T-helper 2 cell treated with Interferon-gamma antibody and Interleukin-4, amounts not matched to agents 5 μg/mL and 100 μg/mL, for 36 hours (primary cell): ENCODE results near the gene GSTM1.

Experiments
- DNase-seq: peaks from one replicate; pipeline ENCODE4 v3.0.0; 2021; ENCODE audit warnings: low spot score
- H3K27ac Mint-ChIP-seq: one replicate; pipeline ENCODE4 v1.8.0; 2021; ENCODE audit warnings: mild to moderate bottlenecking, mixed read lengths
- H3K27me3 Mint-ChIP-seq: one replicate; pipeline ENCODE4 v1.8.0; 2021; ENCODE audit warnings: low read depth, mixed read lengths
- H3K36me3 Mint-ChIP-seq: one replicate; pipeline ENCODE4 v1.8.0; 2021; ENCODE audit warnings: low read depth, mixed read lengths
- H3K4me1 Mint-ChIP-seq: one replicate; pipeline ENCODE4 v1.8.0; 2021; ENCODE audit warnings: low read depth, mixed read lengths
- H3K4me3 Mint-ChIP-seq: one replicate; pipeline ENCODE4 v1.8.0; 2022; ENCODE audit warnings: mild to moderate bottlenecking, moderate library complexity, mixed read lengths
- H3K9me3 Mint-ChIP-seq: one replicate; pipeline ENCODE4 v1.8.0; 2021; ENCODE audit warnings: mixed read lengths

Gene GSTM1

GRCh38 chr1:109687641-109688499 is at the start of gene GSTM1:
Gene GSTM1, plus strand, starts transcription at chr1:109687817. Its CDS starts 57 bp downstream, at chr1:109687874.
- no peaks in the 10 kb centered on the region for H3K27me3 Mint-ChIP-seq
- H3K9me3 Mint-ChIP-seq = peaks cover 8% of the 10 kb centered on the region
- peak within 1 kb of the TSS; percentile 96 for H3K27ac Mint-ChIP-seq
- peaks cover 18% of the 10 kb centered on the region for H3K4me1 Mint-ChIP-seq
- H3K4me3 Mint-ChIP-seq = peak within 1 kb of the TSS; percentile 91
- peaks cover 14% of the 10 kb centered on the region for H3K36me3 Mint-ChIP-seq
- peak; percentile 88 for DNase-seq

GRCh38 chr1:109639063-109639840 is 48.4 kb upstream of the GSTM1 start:
- Mint-ChIP-seq H3K27ac (no peak overlapping the region), H3K4me3 (no peak overlapping the region), H3K4me1 (peaks cover 20% of the 10 kb centered on the region), H3K36me3 (no peaks in the 10 kb centered on the region), H3K27me3 (no peaks in the 10 kb centered on the region), H3K9me3 (no peaks in the 10 kb centered on the region)
- no peak for DNase-seq

DNA sequence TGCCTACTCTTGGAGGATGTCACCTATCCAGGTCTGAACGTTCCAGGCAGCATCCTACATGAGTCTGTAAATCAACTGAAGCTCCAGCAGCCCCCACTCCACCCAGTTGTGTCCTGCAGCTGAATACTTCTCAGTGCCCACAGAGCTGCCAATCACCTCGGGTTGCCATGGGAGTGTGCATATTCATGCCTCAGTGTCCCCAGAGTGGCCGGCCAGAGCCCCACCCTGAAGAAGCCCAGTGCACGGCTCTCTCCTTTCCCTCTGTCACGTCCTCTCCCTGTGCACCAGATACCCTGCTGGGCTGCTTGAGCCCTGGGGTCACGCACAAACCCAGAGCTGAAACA is 47.8 kb upstream of the GSTM1 start:
- no peak overlapping the region for H3K27ac Mint-ChIP-seq
- no peaks in the 10 kb centered on the region for H3K27me3 Mint-ChIP-seq
- H3K9me3 Mint-ChIP-seq = no peaks in the 10 kb centered on the region
- H3K4me1 Mint-ChIP-seq = peaks cover 15% of the 10 kb centered on the region
- H3K4me3 Mint-ChIP-seq = no peak overlapping the region
- DNase-seq = no peak
- no peaks in the 10 kb centered on the region for H3K36me3 Mint-ChIP-seq

DNA sequence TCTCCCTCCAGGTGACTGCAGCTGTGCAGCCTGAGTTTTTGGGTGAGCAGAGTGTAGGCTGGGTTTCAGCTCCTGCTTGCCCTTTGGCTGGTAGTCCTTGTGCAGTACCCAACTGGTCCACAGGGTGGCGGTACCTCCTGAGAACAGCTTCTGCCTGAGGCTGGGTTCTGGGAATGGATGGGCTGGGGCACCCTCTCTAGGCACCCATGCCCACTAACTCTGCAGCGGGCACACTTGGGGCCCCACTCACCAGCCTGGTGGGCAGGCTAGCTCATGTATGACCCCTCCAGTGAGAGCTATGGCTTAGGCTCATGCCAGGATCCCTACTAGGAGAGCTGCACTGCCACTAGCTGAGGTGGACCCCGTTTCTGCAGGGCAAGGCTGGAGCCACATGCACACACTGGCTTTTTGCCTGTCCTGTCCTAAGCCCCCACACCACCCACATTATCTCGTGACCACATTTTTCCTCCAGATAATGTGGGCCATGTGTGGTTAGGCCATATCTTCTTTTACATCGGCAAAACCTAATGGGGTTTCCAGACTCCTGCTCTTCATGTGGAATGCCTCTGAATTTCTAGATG is 47.2 kb upstream of the GSTM1 start:
- peak; percentile 80 for DNase-seq
- Mint-ChIP-seq H3K4me3 (no peak overlapping the region), H3K4me1 (peaks cover 13% of the 10 kb centered on the region), H3K36me3 (no peaks in the 10 kb centered on the region), H3K27ac (no peak overlapping the region), H3K9me3 (no peaks in the 10 kb centered on the region), H3K27me3 (no peaks in the 10 kb centered on the region)

- H3K9me3 Mint-ChIP-seq = no peaks in the 10 kb centered on the region
- no peaks in the 10 kb centered on the region for H3K36me3 Mint-ChIP-seq
- no peaks in the 10 kb centered on the region for H3K27me3 Mint-ChIP-seq
- no peak for DNase-seq
- peaks cover 13% of the 10 kb centered on the region for H3K4me1 Mint-ChIP-seq
- no peak overlapping the region for H3K4me3 Mint-ChIP-seq
- H3K27ac Mint-ChIP-seq = no peak overlapping the region
Observed at GRCh38 chr1:109641078-109641740, 46.4 kb upstream of the GSTM1 start.

- no peak for DNase-seq
- Mint-ChIP-seq H3K27me3 (no peaks in the 10 kb centered on the region), H3K4me1 (peaks cover 13% of the 10 kb centered on the region), H3K27ac (no peak overlapping the region), H3K9me3 (no peaks in the 10 kb centered on the region), H3K4me3 (no peak overlapping the region), H3K36me3 (no peaks in the 10 kb centered on the region)
Observed at GRCh38 chr1:109641861-109642260, 45.8 kb upstream of the GSTM1 start.

- Mint-ChIP-seq H3K27me3 (peaks cover 4% of the 10 kb centered on the region), H3K9me3 (no peaks in the 10 kb centered on the region), H3K4me1 (peaks cover 13% of the 10 kb centered on the region), H3K27ac (no peak overlapping the region), H3K4me3 (no peak overlapping the region), H3K36me3 (no peaks in the 10 kb centered on the region)
- DNase-seq = no peak
Observed at GRCh38 chr1:109642626-109643025, 45.0 kb upstream of the GSTM1 start.

DNA sequence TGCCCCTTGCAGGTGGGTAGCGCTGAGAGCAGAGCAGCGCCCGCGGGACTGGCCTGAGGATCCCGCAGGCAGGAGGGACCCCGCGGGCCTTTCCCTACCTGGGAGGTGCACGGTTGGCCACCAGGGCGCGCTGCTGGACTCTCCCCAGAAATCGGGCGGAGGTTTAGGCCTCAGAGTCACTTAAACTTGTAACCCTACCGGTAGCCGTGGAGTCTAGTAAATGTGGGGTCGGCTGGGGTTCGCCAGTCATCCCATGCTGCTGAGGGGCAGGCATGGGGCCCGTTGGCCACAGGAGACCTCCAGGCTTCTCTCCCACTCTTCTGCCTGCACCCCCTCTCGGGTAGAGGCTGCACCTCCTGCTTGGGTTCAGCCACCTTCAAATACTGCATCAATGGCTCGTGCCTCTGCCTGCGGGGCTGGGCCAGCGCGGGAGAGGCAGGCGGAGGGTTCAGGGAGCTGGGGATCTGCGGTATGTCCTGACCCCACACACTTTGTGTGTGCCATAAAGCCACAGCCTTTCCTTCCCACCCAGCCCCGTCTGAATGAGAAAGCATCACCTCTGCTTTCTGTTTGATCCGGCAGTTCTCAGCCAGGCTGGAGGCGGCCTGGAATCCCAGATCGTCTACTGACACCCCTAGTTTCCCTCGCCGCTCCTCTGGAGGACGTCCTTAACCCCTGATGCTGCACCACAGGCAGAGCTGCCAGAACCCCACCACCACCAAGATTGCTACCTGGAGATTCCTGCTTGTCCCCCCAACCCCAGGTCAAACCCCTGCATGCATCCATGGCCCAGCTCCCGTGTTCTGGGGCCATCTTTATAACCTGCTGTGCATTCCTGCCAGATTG is 44.0 kb upstream of the GSTM1 start:
- DNase-seq = peak; percentile 85
- H3K4me3 Mint-ChIP-seq = no peak overlapping the region
- H3K36me3 Mint-ChIP-seq = no peaks in the 10 kb centered on the region
- peaks cover 13% of the 10 kb centered on the region for H3K4me1 Mint-ChIP-seq
- H3K27me3 Mint-ChIP-seq = peaks cover 4% of the 10 kb centered on the region
- H3K9me3 Mint-ChIP-seq = no peaks in the 10 kb centered on the region
- peak overlapping the region; percentile 36 for H3K27ac Mint-ChIP-seq

GRCh38 chr1:109644670-109645069 is 42.9 kb upstream of the GSTM1 start:
- Mint-ChIP-seq H3K27me3 (peaks cover 4% of the 10 kb centered on the region), H3K4me1 (peaks cover 15% of the 10 kb centered on the region), H3K9me3 (no peaks in the 10 kb centered on the region), H3K27ac (no peak overlapping the region), H3K36me3 (no peaks in the 10 kb centered on the region), H3K4me3 (no peak overlapping the region)
- DNase-seq = no peak

DNA sequence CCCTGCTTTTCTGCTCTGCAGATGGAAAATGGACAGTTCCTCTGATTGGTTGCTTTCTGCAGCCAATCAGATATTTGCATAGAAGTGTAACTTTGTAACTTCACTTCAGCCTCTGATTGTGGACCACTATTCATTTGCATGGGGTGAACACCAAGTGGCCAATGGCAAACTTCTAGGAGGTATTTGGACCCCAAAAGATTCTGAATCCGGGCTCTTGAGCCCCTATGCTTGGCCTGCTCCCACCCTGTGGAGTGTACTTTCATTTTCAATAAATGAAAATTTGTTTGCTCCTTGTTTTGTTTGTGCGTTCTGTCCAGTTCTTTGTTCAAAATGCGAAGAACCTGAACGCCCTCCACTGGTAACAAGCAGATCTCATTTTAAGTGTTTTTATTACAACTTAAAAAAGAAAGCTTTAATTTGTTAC is 38.1 kb upstream of the GSTM1 start:
- Mint-ChIP-seq H3K27ac (no peak overlapping the region), H3K36me3 (no peaks in the 10 kb centered on the region), H3K27me3 (peaks cover 38% of the 10 kb centered on the region), H3K9me3 (no peaks in the 10 kb centered on the region), H3K4me3 (no peak overlapping the region), H3K4me1 (peaks cover 2% of the 10 kb centered on the region)
- DNase-seq = no peak

DNA sequence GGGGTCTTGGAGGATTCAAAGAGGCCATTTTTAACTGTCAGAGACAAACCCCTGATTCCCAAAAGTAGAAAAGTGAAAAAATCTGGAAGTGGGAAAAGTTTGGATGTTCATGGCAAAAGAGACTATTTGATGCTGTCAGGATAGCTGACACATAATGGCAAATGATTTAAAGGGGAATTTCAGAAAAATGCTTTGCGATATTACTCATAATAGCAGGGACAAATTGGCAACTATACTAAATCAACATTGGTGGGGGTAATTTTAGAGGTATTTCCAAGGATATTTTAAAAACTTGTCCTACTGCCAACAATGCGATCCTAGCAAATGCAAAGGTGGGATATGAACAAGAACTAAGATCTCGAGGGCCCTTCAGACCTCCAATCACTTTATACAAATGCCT is 37.0 kb upstream of the GSTM1 start:
- no peaks in the 10 kb centered on the region for H3K9me3 Mint-ChIP-seq
- no peak overlapping the region for H3K27ac Mint-ChIP-seq
- peaks cover 12% of the 10 kb centered on the region for H3K4me1 Mint-ChIP-seq
- DNase-seq = no peak
- no peaks in the 10 kb centered on the region for H3K36me3 Mint-ChIP-seq
- peaks cover 43% of the 10 kb centered on the region for H3K27me3 Mint-ChIP-seq
- no peak overlapping the region for H3K4me3 Mint-ChIP-seq

DNA sequence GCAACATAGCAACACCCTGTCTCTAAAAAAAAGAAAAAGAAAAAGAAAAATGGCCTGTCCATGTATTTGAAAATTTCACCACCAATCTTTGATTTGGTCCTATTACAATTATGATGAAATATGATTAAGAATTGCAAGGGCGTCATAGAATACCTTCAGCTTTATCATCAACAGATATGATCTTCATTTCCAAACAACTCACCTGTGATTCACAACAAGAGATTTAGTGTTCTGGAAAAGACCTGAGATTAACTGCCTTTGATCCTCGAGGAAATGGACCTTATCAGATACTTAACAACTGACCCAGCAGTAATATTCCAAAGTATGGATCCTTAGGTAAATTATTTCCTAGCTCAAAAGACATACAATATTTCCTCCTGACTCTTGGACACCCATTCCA is 35.2 kb upstream of the GSTM1 start:
- DNase-seq = no peak
- Mint-ChIP-seq H3K9me3 (no peaks in the 10 kb centered on the region), H3K36me3 (no peaks in the 10 kb centered on the region), H3K4me3 (no peak overlapping the region), H3K27me3 (peaks cover 39% of the 10 kb centered on the region), H3K4me1 (peaks cover 20% of the 10 kb centered on the region), H3K27ac (no peak overlapping the region)

DNA sequence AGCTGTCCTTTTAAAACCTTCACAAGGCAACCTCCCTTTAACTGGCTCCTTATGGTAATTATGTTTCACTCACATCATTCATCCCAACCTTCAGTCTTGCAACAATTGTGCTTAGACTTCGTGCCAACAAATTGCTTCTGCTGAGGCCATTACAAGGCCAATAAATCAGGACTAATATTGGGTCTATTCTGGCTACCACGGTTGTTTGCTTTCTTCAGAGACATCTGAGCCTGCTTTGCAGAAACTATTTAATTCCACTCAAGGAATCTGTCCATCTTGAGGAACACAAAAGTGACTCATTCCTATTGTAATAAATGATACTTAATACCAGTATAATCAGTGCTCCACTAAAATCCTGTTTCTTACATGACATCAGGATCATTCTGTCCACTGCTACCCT is 34.3 kb upstream of the GSTM1 start:
- Mint-ChIP-seq H3K27me3 (peaks cover 39% of the 10 kb centered on the region), H3K27ac (no peak overlapping the region), H3K9me3 (no peaks in the 10 kb centered on the region), H3K4me3 (no peak overlapping the region), H3K36me3 (no peaks in the 10 kb centered on the region), H3K4me1 (peaks cover 20% of the 10 kb centered on the region)
- DNase-seq = no peak
